ENCODE results near the gene ZNF343.

ZNF343 gene

GRCh38 chr20:2451422-2451821 lies 57.3 kb downstream of the ZNF343 start:
- TF ChIP-seq CTCF (IDR thresholded peaks at IDR 0.05; ENCODE audit: insufficient read depth, low read depth, low read length, missing control alignments): no peak
- no peak overlapping the region for H3K4me3 ChIP-seq (ENCODE audit: low read length)
- peak; percentile 57 for DNase-seq (ENCODE audit: low read depth)

- no peak for TF ChIP-seq CTCF (IDR thresholded peaks at IDR 0.05; ENCODE audit: insufficient read depth, low read depth, low read length, missing control alignments)
- no peak for DNase-seq (ENCODE audit: low read depth)
- no peak overlapping the region for H3K4me3 ChIP-seq (ENCODE audit: low read length)
Measured at GRCh38 chr20:2449386-2449785, 59.3 kb downstream of the ZNF343 start.

- TF ChIP-seq CTCF (IDR thresholded peaks at IDR 0.05; ENCODE audit: insufficient read depth, low read depth, low read length, missing control alignments): no peak
- no peak overlapping the region for H3K4me3 ChIP-seq (ENCODE audit: low read length)
- no peak for DNase-seq (ENCODE audit: low read depth)
Measured at GRCh38 chr20:2446845-2447244, 61.9 kb downstream of the ZNF343 start.
